ENCODE results near the gene ITGA5. TPM values are rescaled to one million over a fixed set of nuclear protein-coding genes. Genes with fewer than 3 reads are reported as not detected.
A peak's percentile ranks its signal among the peaks of the same experiment; 100 is the strongest.

Gene ITGA5
- 39.8 TPM for polyA plus RNA-seq (2013, experiment 1 of 2)
- 35.6 TPM for polyA plus RNA-seq (2013, experiment 2 of 2)

GRCh38 chr12:54419088-54419887, at the start of gene ITGA5:
Gene ITGA5, minus strand, starts transcription at chr12:54419266. Its CDS starts 68 bp downstream, at chr12:54419198.
- peak within 1 kb of the TSS; percentile 92 for H3K56ac ChIP-seq (ENCODE audit: low read length)
- H3K4me1 ChIP-seq (ENCODE audit: control insufficient read depth, low read depth, low read length) = peaks cover 33% of the 10 kb centered on the region
- no peaks in the 10 kb centered on the region for H3K27me3 ChIP-seq (ENCODE audit: insufficient read depth, low read length, poor library complexity)
- peaks cover 5% of the 10 kb centered on the region for H3K79me1 ChIP-seq (ENCODE audit: low read length)
- peak within 1 kb of the TSS; percentile 98 for H3K9ac ChIP-seq (ENCODE audit: low read length)
- WGBS (ENCODE audit: extremely low coverage, insufficient coverage, low lambda C conversion rate) = no CpG with 5 or more reads among the region's 46 CpGs
- H3K36me3 ChIP-seq (ENCODE audit: control insufficient read depth, insufficient read depth, low read length) = no peaks in the 10 kb centered on the region
- peak within 1 kb of the TSS; percentile 22 for H2AK5ac ChIP-seq (ENCODE audit: low read length)
- peak within 1 kb of the TSS; percentile 88 for H3K27ac ChIP-seq (ENCODE audit: low read depth, low read length)
- peaks cover 45% of the 10 kb centered on the region for H3K79me2 ChIP-seq (ENCODE audit: control insufficient read depth, insufficient read depth, low read length)
- peak within 1 kb of the TSS; percentile 77 for H3K4me2 ChIP-seq (ENCODE audit: low read length)
- no peak within 1 kb of the TSS for H4K5ac ChIP-seq (ENCODE audit: low read length)
- H4K8ac ChIP-seq (ENCODE audit: low read depth, low read length) = peak within 1 kb of the TSS; percentile 78
- peak within 1 kb of the TSS; percentile 98 for H3K4ac ChIP-seq (ENCODE audit: low read depth, low read length)
- H3K4me3 ChIP-seq (ENCODE audit: low read length) = peak within 1 kb of the TSS; percentile 73
- H3K18ac ChIP-seq (ENCODE audit: low read length) = peak within 1 kb of the TSS; percentile 98
- peak within 1 kb of the TSS; percentile 55 for H2BK5ac ChIP-seq (ENCODE audit: low read length)
- H3K23ac ChIP-seq (ENCODE audit: low read length) = peak within 1 kb of the TSS; percentile 97
- peak within 1 kb of the TSS; percentile 97 for H2BK120ac ChIP-seq (ENCODE audit: low read depth, low read length)
- DNase-seq = peak; percentile 73
- H2BK15ac ChIP-seq (replicated peaks; ENCODE audit: low read depth) = peak within 1 kb of the TSS; percentile 80

- H2BK15ac ChIP-seq (replicated peaks; ENCODE audit: low read depth) = no peak overlapping the region
- no peak overlapping the region for H3K4me2 ChIP-seq (ENCODE audit: low read length)
- no peak overlapping the region for H3K9ac ChIP-seq (ENCODE audit: low read length)
- no peaks in the 10 kb centered on the region for H3K36me3 ChIP-seq (ENCODE audit: control insufficient read depth, insufficient read depth, low read length)
- no peaks in the 10 kb centered on the region for H3K79me2 ChIP-seq (ENCODE audit: control insufficient read depth, insufficient read depth, low read length)
- no peak overlapping the region for H3K56ac ChIP-seq (ENCODE audit: low read length)
- H4K8ac ChIP-seq (ENCODE audit: low read depth, low read length) = no peak overlapping the region
- WGBS (ENCODE audit: extremely low coverage, insufficient coverage, low lambda C conversion rate) = no CpG with 5 or more reads among the region's 1 CpG
- H3K79me1 ChIP-seq (ENCODE audit: low read length) = no peaks in the 10 kb centered on the region
- no peak overlapping the region for H2AK5ac ChIP-seq (ENCODE audit: low read length)
- H3K27me3 ChIP-seq (ENCODE audit: insufficient read depth, low read length, poor library complexity) = no peaks in the 10 kb centered on the region
- H3K18ac ChIP-seq (ENCODE audit: low read length) = no peak overlapping the region
- no peak overlapping the region for H2BK5ac ChIP-seq (ENCODE audit: low read length)
- no peaks in the 10 kb centered on the region for H3K4me1 ChIP-seq (ENCODE audit: control insufficient read depth, low read depth, low read length)
- H3K27ac ChIP-seq (ENCODE audit: low read depth, low read length) = no peak overlapping the region
- no peak overlapping the region for H3K23ac ChIP-seq (ENCODE audit: low read length)
- DNase-seq = no peak
- no peak overlapping the region for H4K5ac ChIP-seq (ENCODE audit: low read length)
- H3K4me3 ChIP-seq (ENCODE audit: low read length) = no peak overlapping the region
- no peak overlapping the region for H3K4ac ChIP-seq (ENCODE audit: low read depth, low read length)
- H2BK120ac ChIP-seq (ENCODE audit: low read depth, low read length) = no peak overlapping the region
Observed at GRCh38 chr12:54465857-54466523, 46.9 kb upstream of the ITGA5 start.

DNA sequence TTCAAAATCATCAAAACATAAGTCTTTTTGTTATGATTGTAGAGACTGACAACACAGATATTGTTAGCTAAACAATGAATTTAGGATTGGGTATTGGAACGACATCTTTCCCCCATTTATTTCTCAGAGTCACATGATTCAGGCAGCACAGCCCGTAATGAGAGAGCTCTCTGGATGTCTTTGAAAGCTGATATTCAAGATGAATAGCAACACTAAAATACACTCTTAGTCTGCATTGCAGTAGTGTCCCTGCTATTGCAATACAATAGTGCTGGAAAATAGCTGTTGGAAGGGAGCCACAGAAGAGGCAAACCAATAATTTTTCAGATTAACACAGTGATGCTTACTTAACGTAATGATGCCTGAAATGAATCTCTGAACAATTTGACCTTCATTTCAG, 44.4 kb upstream of the ITGA5 start:
- Histone ChIP-seq H3K56ac (ENCODE audit: low read length) (no peak overlapping the region), H4K5ac (ENCODE audit: low read length) (no peak overlapping the region), H3K27ac (ENCODE audit: low read depth, low read length) (no peak overlapping the region), H3K27me3 (ENCODE audit: insufficient read depth, low read length, poor library complexity) (no peaks in the 10 kb centered on the region), H3K4me1 (ENCODE audit: control insufficient read depth, low read depth, low read length) (no peaks in the 10 kb centered on the region), H3K4ac (ENCODE audit: low read depth, low read length) (no peak overlapping the region), H2BK5ac (ENCODE audit: low read length) (no peak overlapping the region), H3K23ac (ENCODE audit: low read length) (no peak overlapping the region), H3K36me3 (ENCODE audit: control insufficient read depth, insufficient read depth, low read length) (no peaks in the 10 kb centered on the region), H4K8ac (ENCODE audit: low read depth, low read length) (no peak overlapping the region), H2BK120ac (ENCODE audit: low read depth, low read length) (no peak overlapping the region), H3K4me3 (ENCODE audit: low read length) (no peak overlapping the region), H3K4me2 (ENCODE audit: low read length) (no peak overlapping the region), H3K79me1 (ENCODE audit: low read length) (no peaks in the 10 kb centered on the region), H2AK5ac (ENCODE audit: low read length) (no peak overlapping the region), H3K9ac (ENCODE audit: low read length) (no peak overlapping the region), H3K18ac (ENCODE audit: low read length) (no peak overlapping the region), H3K79me2 (ENCODE audit: control insufficient read depth, insufficient read depth, low read length) (no peaks in the 10 kb centered on the region), H2BK15ac (replicated peaks; ENCODE audit: low read depth) (no peak overlapping the region)
- DNase-seq = no peak
- no CpG with 5 or more reads among the region's 3 CpGs for WGBS (ENCODE audit: extremely low coverage, insufficient coverage, low lambda C conversion rate)

GRCh38 chr12:54463034-54463433, 44.0 kb upstream of the ITGA5 start:
- Histone ChIP-seq H3K27me3 (ENCODE audit: insufficient read depth, low read length, poor library complexity) (no peaks in the 10 kb centered on the region), H2BK15ac (replicated peaks; ENCODE audit: low read depth) (no peak overlapping the region), H3K9ac (ENCODE audit: low read length) (no peak overlapping the region), H3K27ac (ENCODE audit: low read depth, low read length) (no peak overlapping the region), H3K36me3 (ENCODE audit: control insufficient read depth, insufficient read depth, low read length) (no peaks in the 10 kb centered on the region), H2AK5ac (ENCODE audit: low read length) (no peak overlapping the region), H3K4me1 (ENCODE audit: control insufficient read depth, low read depth, low read length) (no peaks in the 10 kb centered on the region), H3K79me2 (ENCODE audit: control insufficient read depth, insufficient read depth, low read length) (no peaks in the 10 kb centered on the region), H3K4ac (ENCODE audit: low read depth, low read length) (no peak overlapping the region), H4K5ac (ENCODE audit: low read length) (no peak overlapping the region), H3K56ac (ENCODE audit: low read length) (no peak overlapping the region), H2BK5ac (ENCODE audit: low read length) (no peak overlapping the region), H3K23ac (ENCODE audit: low read length) (no peak overlapping the region), H4K8ac (ENCODE audit: low read depth, low read length) (no peak overlapping the region), H3K79me1 (ENCODE audit: low read length) (no peaks in the 10 kb centered on the region), H3K18ac (ENCODE audit: low read length) (no peak overlapping the region), H2BK120ac (ENCODE audit: low read depth, low read length) (no peak overlapping the region), H3K4me3 (ENCODE audit: low read length) (no peak overlapping the region), H3K4me2 (ENCODE audit: low read length) (no peak overlapping the region)
- WGBS (ENCODE audit: extremely low coverage, insufficient coverage, low lambda C conversion rate) = no CpG with 5 or more reads among the region's 2 CpGs
- no peak for DNase-seq

DNA sequence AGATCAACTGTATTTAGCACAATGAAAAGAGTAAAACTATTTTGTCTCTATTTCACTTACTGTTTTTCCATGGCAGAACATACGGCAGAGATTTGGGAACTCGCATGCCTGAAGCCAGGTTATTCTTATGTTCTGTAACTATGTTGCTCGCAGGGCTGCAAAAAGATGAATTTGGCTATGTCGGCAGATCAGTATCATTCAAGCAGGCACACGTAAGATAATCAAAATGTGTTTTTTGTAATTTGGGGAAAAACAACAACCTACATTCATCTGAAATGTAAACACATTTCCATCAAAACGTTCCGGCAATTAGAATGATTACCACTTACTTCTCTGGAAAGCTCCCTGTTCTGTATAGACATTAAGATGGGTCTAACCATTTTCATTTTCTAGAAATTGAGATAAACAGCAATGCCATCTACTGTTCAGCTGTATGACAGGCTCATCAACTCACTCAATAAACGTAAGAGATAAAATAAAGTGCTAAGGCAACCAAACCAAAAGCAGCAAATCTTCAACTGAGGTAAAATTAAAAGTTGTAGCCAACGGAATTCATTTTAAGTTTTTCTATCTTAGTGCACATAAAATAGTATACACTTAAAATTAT, 41.4 kb upstream of the ITGA5 start:
- Histone ChIP-seq H3K23ac (ENCODE audit: low read length) (no peak overlapping the region), H3K27ac (ENCODE audit: low read depth, low read length) (no peak overlapping the region), H2BK15ac (replicated peaks; ENCODE audit: low read depth) (no peak overlapping the region), H3K56ac (ENCODE audit: low read length) (no peak overlapping the region), H3K27me3 (ENCODE audit: insufficient read depth, low read length, poor library complexity) (no peaks in the 10 kb centered on the region), H3K79me1 (ENCODE audit: low read length) (no peaks in the 10 kb centered on the region), H3K79me2 (ENCODE audit: control insufficient read depth, insufficient read depth, low read length) (no peaks in the 10 kb centered on the region), H2AK5ac (ENCODE audit: low read length) (no peak overlapping the region), H3K4me1 (ENCODE audit: control insufficient read depth, low read depth, low read length) (no peaks in the 10 kb centered on the region), H4K5ac (ENCODE audit: low read length) (no peak overlapping the region), H3K4me2 (ENCODE audit: low read length) (no peak overlapping the region), H3K9ac (ENCODE audit: low read length) (no peak overlapping the region), H3K4me3 (ENCODE audit: low read length) (no peak overlapping the region), H2BK120ac (ENCODE audit: low read depth, low read length) (no peak overlapping the region), H3K36me3 (ENCODE audit: control insufficient read depth, insufficient read depth, low read length) (no peaks in the 10 kb centered on the region), H3K4ac (ENCODE audit: low read depth, low read length) (no peak overlapping the region), H2BK5ac (ENCODE audit: low read length) (no peak overlapping the region), H3K18ac (ENCODE audit: low read length) (no peak overlapping the region), H4K8ac (ENCODE audit: low read depth, low read length) (no peak overlapping the region)
- no CpG with 5 or more reads among the region's 9 CpGs for WGBS (ENCODE audit: extremely low coverage, insufficient coverage, low lambda C conversion rate)
- DNase-seq = no peak
